HepG2 (cell line): ENCODE data around the gene KLHDC1. TPM values are rescaled to one million over a fixed set of nuclear protein-coding genes. Genes with fewer than 3 reads are reported as not detected.

ENCODE experiments used
- ARID5B ChIP-seq: IDR thresholded peaks from 2 replicates; pipeline ENCODE4 v1.4.0; 2020; ENCODE audit warnings: mild to moderate bottlenecking, missing genetic modification reagents
- ESRRA ChIP-seq: sonication (generic); formaldehyde crosslinking; IDR thresholded peaks from 2 replicates; pipeline ENCODE4 v1.5.1; 2020; ENCODE audit warnings: mild to moderate bottlenecking, low read depth, missing genetic modification reagents
- KLF13 ChIP-seq: sonication (generic); formaldehyde crosslinking; IDR thresholded peaks from 2 replicates; pipeline ENCODE4 v1.4.0; 2020; ENCODE audit warnings: mild to moderate bottlenecking, missing genetic modification reagents
- MYPOP ChIP-seq: sonication (generic); formaldehyde crosslinking; IDR thresholded peaks from 2 replicates; pipeline ENCODE4 v1.8.1; 2023; ENCODE audit warnings: mild to moderate bottlenecking, moderate library complexity, missing genetic modification reagents
- RXRA ChIP-seq: sonication (generic); formaldehyde crosslinking; IDR thresholded peaks from 2 replicates; pipeline ENCODE4 v1.5.1; 2020; ENCODE audit warnings: missing genetic modification reagents
- SALL1 ChIP-seq: sonication (generic); formaldehyde crosslinking; IDR thresholded peaks from 2 replicates; pipeline ENCODE4 v1.8.0; 2022; ENCODE audit warnings: mild to moderate bottlenecking, missing genetic modification reagents
- TGIF2 ChIP-seq: IDR thresholded peaks from 2 replicates; pipeline ENCODE4 v1.6.1; 2016; ENCODE audit warnings: control low read depth, missing compliant biosample characterization
- ZNF350 ChIP-seq: sonication (generic); formaldehyde crosslinking; IDR thresholded peaks from 2 replicates; pipeline ENCODE4 v1.4.0; 2020; ENCODE audit warnings: mild to moderate bottlenecking, low read depth, missing genetic modification reagents, borderline replicate concordance
- ZNF629 ChIP-seq: sonication (generic); formaldehyde crosslinking; conservative IDR thresholded peaks from 2 replicates; pipeline ENCODE4 v1.5.0; 2020; ENCODE audit warnings: missing genetic modification reagents
- ZNF713 ChIP-seq: sonication (generic); formaldehyde crosslinking; IDR thresholded peaks from 2 replicates; pipeline ENCODE4 v1.4.0; 2020; ENCODE audit warnings: mild to moderate bottlenecking, missing genetic modification reagents
- ZNF878 ChIP-seq: sonication (generic); formaldehyde crosslinking; IDR thresholded peaks from 2 replicates; pipeline ENCODE4 v1.8.1; 2023; ENCODE audit warnings: mild to moderate bottlenecking, missing genetic modification reagents, moderate library complexity
- polyA plus RNA-seq, 8 experiments: library from polyadenylated mRNA; depleted of rRNA in 3 of 8; stranded (reverse) in 7 of 8; unstranded in 1 of 8; fragments of >200 nt; fragmentation: Illumina TruSeq in 4 of 8; extraction: Trizol in 4 of 8; gene quantifications; 2 replicates each; pipeline versions ENCODE4 v1.2.1 to v1.2.3, GENCODE V29; 2011 to 2016; ENCODE audit warnings: low read depth in 4 of 8, missing spikeins in 1 of 8, mixed read lengths in 1 of 8; ENCODE audit not compliant: insufficient read depth in 1 of 8
- total RNA-seq, 5 experiments: library from RNA; depleted of rRNA; stranded (reverse); fragments of >200 nt; fragmentation: Illumina TruSeq; extraction: Trizol; gene quantifications; 2 replicates each; pipeline ENCODE4 v1.2.3, GENCODE V29; 2016; ENCODE audit warnings: low read depth in 1 of 5
- TF ChIP-seq, protein P1 (sequence below): sonication (generic); formaldehyde crosslinking; IDR thresholded peaks from 2 replicates; pipeline ENCODE4 v1.8.1; 2023; ENCODE audit warnings: mild to moderate bottlenecking, missing genetic modification reagents
- TF ChIP-seq, protein P2 (sequence below), 2 experiments: sonication (generic) in 1 of 2; formaldehyde crosslinking in 1 of 2; IDR thresholded peaks; 2 replicates each; pipeline versions ENCODE4 v1.5.1 to v1.6.1; 2011 to 2020; ENCODE audit warnings: borderline replicate concordance in 1 of 2, low read depth in 1 of 2, low read length in 1 of 2, mild to moderate bottlenecking in 1 of 2, missing genetic modification reagents in 1 of 2, moderate library complexity in 1 of 2

Gene KLHDC1
- total and polyA plus RNA-seq, 2 of the 13 experiments (the other 11 are each of a cell fraction or from before 2014, with no cell fraction given), result 0.11 TPM; not detected in 1

GRCh38 chr14:49687942-49688700 is 4.8 kb upstream of the KLHDC1 start, which contains the start of gene POLE2 (continued):
- TF ChIP-seq, protein P1, sequence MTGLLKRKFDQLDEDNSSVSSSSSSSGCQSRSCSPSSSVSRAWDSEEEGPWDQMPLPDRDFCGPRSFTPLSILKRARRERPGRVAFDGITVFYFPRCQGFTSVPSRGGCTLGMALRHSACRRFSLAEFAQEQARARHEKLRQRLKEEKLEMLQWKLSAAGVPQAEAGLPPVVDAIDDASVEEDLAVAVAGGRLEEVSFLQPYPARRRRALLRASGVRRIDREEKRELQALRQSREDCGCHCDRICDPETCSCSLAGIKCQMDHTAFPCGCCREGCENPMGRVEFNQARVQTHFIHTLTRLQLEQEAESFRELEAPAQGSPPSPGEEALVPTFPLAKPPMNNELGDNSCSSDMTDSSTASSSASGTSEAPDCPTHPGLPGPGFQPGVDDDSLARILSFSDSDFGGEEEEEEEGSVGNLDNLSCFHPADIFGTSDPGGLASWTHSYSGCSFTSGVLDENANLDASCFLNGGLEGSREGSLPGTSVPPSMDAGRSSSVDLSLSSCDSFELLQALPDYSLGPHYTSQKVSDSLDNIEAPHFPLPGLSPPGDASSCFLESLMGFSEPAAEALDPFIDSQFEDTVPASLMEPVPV (CRISPR knock-in tag), result peak; percentile 72; the same call in 1 of the 2 replicates
- TF ChIP-seq TGIF2 (CRISPR knock-in tag) (peak; percentile 82), SALL1 (CRISPR knock-in tag) (peak; percentile 85), ZNF350 (CRISPR knock-in tag) (peak; percentile 68; the same call in 1 of the 2 replicates), ESRRA (CRISPR knock-in tag) (0 out of 2 replicates have a peak, but pooled peaks have one; percentile 55), ZNF629 (CRISPR knock-in tag) (no peak), KLF13 (CRISPR knock-in tag) (peak; percentile 57; the same call in 1 of the 2 replicates), ZNF878 (CRISPR knock-in tag) (peak; percentile 68; the same call in 1 of the 2 replicates), MYPOP (CRISPR knock-in tag) (peak; percentile 99), ZNF713 (CRISPR knock-in tag) (no peak), RXRA (peak; percentile 67; the same call in 1 of the 2 replicates), ARID5B (CRISPR knock-in tag) (peak; percentile 48; the same call in 1 of the 2 replicates)
- TF ChIP-seq, protein P2, sequence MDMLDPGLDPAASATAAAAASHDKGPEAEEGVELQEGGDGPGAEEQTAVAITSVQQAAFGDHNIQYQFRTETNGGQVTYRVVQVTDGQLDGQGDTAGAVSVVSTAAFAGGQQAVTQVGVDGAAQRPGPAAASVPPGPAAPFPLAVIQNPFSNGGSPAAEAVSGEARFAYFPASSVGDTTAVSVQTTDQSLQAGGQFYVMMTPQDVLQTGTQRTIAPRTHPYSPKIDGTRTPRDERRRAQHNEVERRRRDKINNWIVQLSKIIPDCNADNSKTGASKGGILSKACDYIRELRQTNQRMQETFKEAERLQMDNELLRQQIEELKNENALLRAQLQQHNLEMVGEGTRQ (IDR thresholded peaks at IDR 0.05; ENCODE audit: low read depth, low read length), result no peak
- TF ChIP-seq, protein P2 (CRISPR knock-in tag; IDR thresholded peaks at IDR 0.05; ENCODE audit: borderline replicate concordance), result peak; percentile 59; the same call in 1 of the 2 replicates
